ENCODE results near the gene GPSM1.

Gene GPSM1

GRCh38 chr9:136290508-136291000 is 36.8 kb upstream of the GPSM1 start:
- no peak for DNase-seq (ENCODE audit: low read depth)

GRCh38 chr9:136291306-136292025 is 35.9 kb upstream of the GPSM1 start:
- DNase-seq (ENCODE audit: low read depth), result no peak

- DNase-seq (ENCODE audit: low read depth), result no peak
Measured at GRCh38 chr9:136292026-136292538, 35.3 kb upstream of the GPSM1 start.

- no peak for DNase-seq (ENCODE audit: low read depth)
Measured at GRCh38 chr9:136292591-136293448, 34.5 kb upstream of the GPSM1 start.

GRCh38 chr9:136293476-136294077 is 33.8 kb upstream of the GPSM1 start:
- DNase-seq (ENCODE audit: low read depth), result no peak

GRCh38 chr9:136294437-136294836 is 32.9 kb upstream of the GPSM1 start:
- DNase-seq (ENCODE audit: low read depth), result no peak

- no peak for DNase-seq (ENCODE audit: low read depth)
Measured at GRCh38 chr9:136295055-136295454, 32.3 kb upstream of the GPSM1 start.

GRCh38 chr9:136295542-136296433 is 31.6 kb upstream of the GPSM1 start:
- DNase-seq (ENCODE audit: low read depth), result no peak

- DNase-seq (ENCODE audit: low read depth), result no peak
Measured at GRCh38 chr9:136296434-136297015, 30.8 kb upstream of the GPSM1 start.

GRCh38 chr9:136297016-136297691 is 30.2 kb upstream of the GPSM1 start:
- DNase-seq (ENCODE audit: low read depth), result no peak

- DNase-seq (ENCODE audit: low read depth), result no peak
Measured at GRCh38 chr9:136297766-136298735, 29.3 kb upstream of the GPSM1 start.

GRCh38 chr9:136299116-136299515 is 28.2 kb upstream of the GPSM1 start:
- DNase-seq (ENCODE audit: low read depth), result no peak

GRCh38 chr9:136299541-136299940 is 27.8 kb upstream of the GPSM1 start:
- no peak for DNase-seq (ENCODE audit: low read depth)

GRCh38 chr9:136300016-136300545 is 27.3 kb upstream of the GPSM1 start:
- DNase-seq (ENCODE audit: low read depth), result no peak

GRCh38 chr9:136300866-136301265 is 26.5 kb upstream of the GPSM1 start:
- no peak for DNase-seq (ENCODE audit: low read depth)

- DNase-seq (ENCODE audit: low read depth), result no peak
Measured at GRCh38 chr9:136302527-136302926, 24.8 kb upstream of the GPSM1 start.

- no peak for DNase-seq (ENCODE audit: low read depth)
Measured at GRCh38 chr9:136303066-136303824, 24.1 kb upstream of the GPSM1 start.

GRCh38 chr9:136303825-136304416 is 23.4 kb upstream of the GPSM1 start, which contains the start of gene CCDC187:
Gene CCDC187, minus strand, starts transcription at chr9:136304094. Its CDS starts 264 bp downstream, at chr9:136303830.
- DNase-seq (ENCODE audit: low read depth), result no peak

Data from activated T-cell treated with anti-CD3 and anti-CD28 coated beads for 24 hours (primary cell).